Parathyroid adenoma (tissue), 2 donors: ENCODE measurements around the gene GJC1.

Source experiments
- H2AFZ ChIP-seq: fragments of 300-600 bp; sonication (generic); one replicate; pipeline ENCODE4 v1.7.0; 2017; ENCODE audit warnings: antibody characterized with exemption, mild to moderate bottlenecking
- H3K27ac ChIP-seq: fragments of 300-600 bp; sonication (generic); one replicate; pipeline ENCODE4 v1.7.0; 2017
- H3K27me3 ChIP-seq: fragments of 300-600 bp; sonication (generic); one replicate; pipeline ENCODE4 v1.7.0; 2017; ENCODE audit warnings: low read length; ENCODE audit not compliant: control insufficient read depth, insufficient read depth
- H3K36me3 ChIP-seq: fragments of 300-600 bp; sonication (generic); one replicate; pipeline ENCODE4 v1.7.0; 2017; ENCODE audit warnings: low read length; ENCODE audit not compliant: control insufficient read depth, insufficient read depth
- H3K4me1 ChIP-seq: fragments of 300-600 bp; sonication (generic); one replicate; pipeline ENCODE4 v1.7.0; 2017; ENCODE audit warnings: control low read depth
- H3K4me2 ChIP-seq: fragments of 300-600 bp; sonication (generic); one replicate; pipeline ENCODE4 v1.7.0; 2017; ENCODE audit warnings: low read length
- H3K4me3 ChIP-seq: fragments of 300-600 bp; sonication (generic); one replicate; pipeline ENCODE4 v1.7.0; 2017; ENCODE audit warnings: low read depth, low read length
- H3K79me2 ChIP-seq: fragments of 300-600 bp; sonication (generic); one replicate; pipeline ENCODE4 v1.7.0; 2017; ENCODE audit warnings: control low read depth
- H3K9ac ChIP-seq: fragments of 300-600 bp; sonication (generic); one replicate; pipeline ENCODE4 v1.7.0; 2017; ENCODE audit warnings: mild to moderate bottlenecking
- H3K9me3 ChIP-seq: fragments of 300-600 bp; sonication (generic); one replicate; pipeline ENCODE4 v1.7.0; 2017; ENCODE audit warnings: low read length; ENCODE audit not compliant: control insufficient read depth
- TF ChIP-seq, protein P1 (sequence below): fragments of 300-600 bp; sonication (generic); IDR thresholded peaks from one replicate; pipeline ENCODE4 v1.7.0; 2017; ENCODE audit warnings: antibody characterized with exemption, mild to moderate bottlenecking
- donor health status: primary hyperparathyroidism.

GJC1 gene

DNA sequence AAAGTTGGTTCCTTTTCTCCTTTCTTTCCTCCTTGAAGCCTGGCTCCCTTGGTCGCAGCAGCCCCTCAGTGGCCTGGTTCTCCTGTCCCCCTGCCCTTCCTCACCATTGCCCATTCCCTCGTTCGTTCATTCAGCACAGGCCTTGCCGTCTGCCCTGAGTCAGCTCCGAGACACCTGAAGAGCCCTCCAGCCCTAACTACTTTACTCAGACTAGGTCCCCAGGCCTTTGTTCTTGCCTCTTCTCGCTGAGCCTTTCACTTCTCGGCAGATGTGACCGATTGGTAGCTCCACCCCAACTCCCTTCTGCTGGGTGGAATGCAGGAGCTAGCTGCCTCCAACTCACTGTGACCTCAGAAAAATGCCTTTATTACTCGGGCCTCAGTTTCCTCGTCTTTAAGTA lies 78.3 kb downstream of the GJC1 start:
- H3K9me3 ChIP-seq: no peaks in the 10 kb centered on the region
- no peaks in the 10 kb centered on the region for H3K79me2 ChIP-seq
- no peaks in the 10 kb centered on the region for H3K27me3 ChIP-seq
- TF ChIP-seq, protein P1, sequence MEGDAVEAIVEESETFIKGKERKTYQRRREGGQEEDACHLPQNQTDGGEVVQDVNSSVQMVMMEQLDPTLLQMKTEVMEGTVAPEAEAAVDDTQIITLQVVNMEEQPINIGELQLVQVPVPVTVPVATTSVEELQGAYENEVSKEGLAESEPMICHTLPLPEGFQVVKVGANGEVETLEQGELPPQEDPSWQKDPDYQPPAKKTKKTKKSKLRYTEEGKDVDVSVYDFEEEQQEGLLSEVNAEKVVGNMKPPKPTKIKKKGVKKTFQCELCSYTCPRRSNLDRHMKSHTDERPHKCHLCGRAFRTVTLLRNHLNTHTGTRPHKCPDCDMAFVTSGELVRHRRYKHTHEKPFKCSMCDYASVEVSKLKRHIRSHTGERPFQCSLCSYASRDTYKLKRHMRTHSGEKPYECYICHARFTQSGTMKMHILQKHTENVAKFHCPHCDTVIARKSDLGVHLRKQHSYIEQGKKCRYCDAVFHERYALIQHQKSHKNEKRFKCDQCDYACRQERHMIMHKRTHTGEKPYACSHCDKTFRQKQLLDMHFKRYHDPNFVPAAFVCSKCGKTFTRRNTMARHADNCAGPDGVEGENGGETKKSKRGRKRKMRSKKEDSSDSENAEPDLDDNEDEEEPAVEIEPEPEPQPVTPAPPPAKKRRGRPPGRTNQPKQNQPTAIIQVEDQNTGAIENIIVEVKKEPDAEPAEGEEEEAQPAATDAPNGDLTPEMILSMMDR: no peak
- no peak overlapping the region for H3K9ac ChIP-seq
- H3K4me2 ChIP-seq: no peak overlapping the region
- no peaks in the 10 kb centered on the region for H3K36me3 ChIP-seq
- H3K4me3 ChIP-seq: no peak overlapping the region
- no peak overlapping the region for H2AFZ ChIP-seq
- no peaks in the 10 kb centered on the region for H3K4me1 ChIP-seq
- no peak overlapping the region for H3K27ac ChIP-seq

DNA sequence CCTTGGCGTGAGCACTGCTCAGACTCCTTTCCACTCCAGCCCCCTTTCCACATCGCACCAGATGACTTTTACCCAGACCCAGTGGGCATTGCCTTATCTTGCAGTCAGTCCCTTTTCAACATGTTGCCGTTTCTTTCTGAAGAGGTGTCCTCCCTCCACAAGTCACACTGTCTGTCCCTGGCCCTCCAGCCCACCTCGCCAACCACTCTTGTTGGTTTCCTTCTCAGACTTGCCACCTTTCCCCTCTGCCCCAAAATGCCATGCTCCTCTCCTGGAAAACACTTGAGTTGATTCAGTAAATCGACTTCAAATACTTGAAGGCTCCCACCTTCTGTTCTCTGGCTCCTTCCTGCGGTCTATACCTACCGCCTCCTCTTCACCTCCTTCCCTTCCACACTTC lies 78.8 kb downstream of the GJC1 start:
- H3K79me2 ChIP-seq: no peaks in the 10 kb centered on the region
- no peak overlapping the region for H2AFZ ChIP-seq
- H3K9me3 ChIP-seq: no peaks in the 10 kb centered on the region
- H3K9ac ChIP-seq: no peak overlapping the region
- no peaks in the 10 kb centered on the region for H3K27me3 ChIP-seq
- H3K27ac ChIP-seq: no peak overlapping the region
- no peaks in the 10 kb centered on the region for H3K4me1 ChIP-seq
- TF ChIP-seq, protein P1: no peak
- H3K4me2 ChIP-seq: no peak overlapping the region
- no peak overlapping the region for H3K4me3 ChIP-seq
- no peaks in the 10 kb centered on the region for H3K36me3 ChIP-seq

DNA sequence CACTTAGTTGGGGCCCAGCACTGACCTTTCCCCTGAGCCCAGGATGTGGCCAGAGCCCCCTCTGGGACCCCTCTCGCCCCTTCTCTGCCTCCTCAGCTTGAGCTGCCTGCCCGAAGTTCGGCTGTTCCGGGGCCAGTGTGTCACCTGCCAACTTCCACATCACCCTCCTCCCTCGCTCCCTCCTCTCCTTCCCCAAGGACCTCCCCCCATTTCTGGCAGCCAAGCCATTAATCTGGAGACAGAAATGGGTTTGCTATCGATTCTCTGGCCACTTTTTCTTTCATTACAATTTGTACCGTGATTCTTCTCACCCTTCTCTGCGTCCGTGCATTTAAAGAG lies 80.1 kb downstream of the GJC1 start:
- Histone ChIP-seq H3K4me3 (no peak overlapping the region), H3K27ac (no peak overlapping the region), H3K27me3 (no peaks in the 10 kb centered on the region), H3K4me1 (no peaks in the 10 kb centered on the region), H3K36me3 (no peaks in the 10 kb centered on the region), H3K9ac (no peak overlapping the region), H2AFZ (no peak overlapping the region), H3K9me3 (no peaks in the 10 kb centered on the region), H3K79me2 (no peaks in the 10 kb centered on the region), H3K4me2 (no peak overlapping the region)
- TF ChIP-seq, protein P1: no peak

DNA sequence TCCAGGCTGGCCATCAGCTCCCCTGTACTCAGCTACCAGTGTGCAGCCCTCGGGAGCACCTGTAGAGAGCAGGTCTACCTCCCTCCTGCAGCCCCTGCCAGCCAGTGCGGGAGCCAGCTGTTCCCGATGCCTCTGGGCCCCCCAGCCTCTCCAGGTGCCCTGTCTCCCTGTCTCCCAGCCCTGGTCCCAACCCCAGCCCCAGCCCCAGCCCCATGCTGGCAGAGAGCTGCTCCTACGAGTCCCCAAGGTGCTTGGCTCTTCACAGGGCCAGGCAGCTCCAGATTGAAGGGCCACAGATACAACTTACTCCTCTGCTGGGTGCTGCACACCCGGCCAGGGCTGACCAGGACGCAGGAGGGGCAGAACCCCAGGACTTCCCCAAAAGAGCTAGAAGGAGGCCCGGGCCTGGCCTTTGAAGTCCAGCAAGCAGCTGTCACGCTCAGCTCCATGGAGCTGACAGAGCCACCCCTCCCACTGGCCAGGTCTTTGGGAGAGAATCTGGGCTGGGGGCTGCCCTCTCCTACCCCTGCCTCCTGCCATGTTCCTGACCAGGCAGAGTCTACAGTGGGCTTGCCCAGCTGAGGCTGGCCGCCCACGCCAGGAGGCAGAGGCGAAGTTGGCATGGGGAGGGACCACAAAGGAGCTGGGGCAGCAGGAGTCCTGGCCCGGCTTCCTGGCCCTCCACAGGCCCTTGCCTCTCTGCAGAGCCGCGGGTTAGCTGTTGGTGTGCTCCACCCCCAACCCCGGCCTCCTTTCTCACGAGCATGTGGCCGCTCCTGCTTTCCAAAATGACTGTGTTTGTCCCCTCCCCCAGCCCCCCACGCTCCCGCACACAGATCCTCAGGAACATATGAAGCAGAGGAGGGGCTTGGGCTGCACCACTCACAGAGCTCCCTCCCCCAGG lies 80.8 kb downstream of the GJC1 start:
- Histone ChIP-seq H3K9me3 (no peaks in the 10 kb centered on the region), H3K9ac (no peak overlapping the region), H3K4me3 (no peak overlapping the region), H3K27me3 (no peaks in the 10 kb centered on the region), H3K4me1 (no peaks in the 10 kb centered on the region), H3K36me3 (no peaks in the 10 kb centered on the region), H3K4me2 (no peak overlapping the region), H2AFZ (no peak overlapping the region), H3K27ac (no peak overlapping the region), H3K79me2 (no peaks in the 10 kb centered on the region)
- TF ChIP-seq, protein P1: no peak
